Measurements from ENCODE around the gene MAGI2. TPM values are rescaled to one million over a fixed set of nuclear protein-coding genes. Genes with fewer than 3 reads are reported as not detected.

Gene MAGI2
- total and polyA plus RNA-seq, 4 donors, result 3.7 to 25.5 (median 11.6) TPM

GRCh38 chr7:78562191-78562590 lies 891.3 kb downstream of the MAGI2 start:
- Histone ChIP-seq H3K4me3 (ENCODE audit: low read length in 2 of 2) (no peak overlapping the region), H3K27ac (ENCODE audit: low read depth in 1 of 2, low read length in 2 of 2) (no peak overlapping the region), H3K27me3 (ENCODE audit: control insufficient read depth in 1 of 2, insufficient read depth in 2 of 2, low read length in 1 of 2) (no peaks in the 10 kb centered on the region), H3K4me1 (ENCODE audit: control insufficient read depth in 1 of 2, insufficient read depth in 2 of 2, low read length in 2 of 2) (no peaks in the 10 kb centered on the region), H3K9me3 (ENCODE audit: control insufficient read depth, low read length) (peaks cover 2% of the 10 kb centered on the region), H3K36me3 (ENCODE audit: control insufficient read depth in 1 of 2, insufficient read depth in 2 of 2, low read length in 1 of 2) (no peaks in the 10 kb centered on the region)
- ATAC-seq (ENCODE audit: low FRiP score) (no peak), DNase-seq (no peak)
- intact Hi-C loops (cut with DNase I), result no loop called here

GRCh38 chr7:78558566-78558965 lies 894.9 kb downstream of the MAGI2 start:
- H3K36me3 ChIP-seq (ENCODE audit: control insufficient read depth in 1 of 2, insufficient read depth in 2 of 2, low read length in 1 of 2), result no peaks in the 10 kb centered on the region
- no peaks in the 10 kb centered on the region for H3K27me3 ChIP-seq (ENCODE audit: control insufficient read depth in 1 of 2, insufficient read depth in 2 of 2, low read length in 1 of 2)
- no peak overlapping the region for H3K27ac ChIP-seq (ENCODE audit: low read depth in 1 of 2, low read length in 2 of 2)
- DNase-seq (no peak), ATAC-seq (ENCODE audit: low FRiP score) (no peak)
- 68 to 70% methylated on average over 3 of the region's 3 CpGs for WGBS, 2 donors
- H3K4me1 ChIP-seq (ENCODE audit: control insufficient read depth in 1 of 2, insufficient read depth in 2 of 2, low read length in 2 of 2), result no peaks in the 10 kb centered on the region
- intact Hi-C loops (cut with DNase I), result no loop called here
- H3K9me3 ChIP-seq (ENCODE audit: control insufficient read depth, low read length), result peaks cover 2% of the 10 kb centered on the region
- H3K4me3 ChIP-seq (ENCODE audit: low read length in 2 of 2), result no peak overlapping the region

DNA sequence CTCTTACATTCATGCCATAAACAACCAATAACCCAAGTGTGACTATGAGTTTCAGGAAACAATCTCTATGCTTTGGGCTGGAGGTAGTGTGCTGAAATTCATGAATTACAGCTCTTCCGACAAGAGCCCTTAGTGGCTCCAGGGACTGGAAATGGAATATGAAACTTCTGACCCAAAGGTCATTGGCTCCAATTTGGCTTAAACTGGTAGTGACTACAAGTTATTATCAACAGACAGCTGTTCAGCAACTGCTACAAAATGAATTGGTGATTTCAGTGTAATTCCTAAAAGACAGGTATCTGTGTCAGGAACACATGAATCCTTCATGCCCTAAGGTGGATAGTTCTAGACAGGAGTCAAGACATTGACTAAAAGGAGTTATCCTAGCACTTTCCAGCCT lies 909.5 kb downstream of the MAGI2 start:
- Histone ChIP-seq H3K36me3 (ENCODE audit: control insufficient read depth in 1 of 2, insufficient read depth in 2 of 2, low read length in 1 of 2) (no peaks in the 10 kb centered on the region), H3K27me3 (ENCODE audit: control insufficient read depth in 1 of 2, insufficient read depth in 2 of 2, low read length in 1 of 2) (no peaks in the 10 kb centered on the region), H3K4me1 (ENCODE audit: control insufficient read depth in 1 of 2, insufficient read depth in 2 of 2, low read length in 2 of 2) (no peaks in the 10 kb centered on the region), H3K4me3 (ENCODE audit: low read length in 2 of 2) (no peak overlapping the region), H3K9me3 (ENCODE audit: control insufficient read depth, low read length) (peaks cover 1% of the 10 kb centered on the region), H3K27ac (ENCODE audit: low read depth in 1 of 2, low read length in 2 of 2) (no peak overlapping the region)
- DNase-seq (no peak), ATAC-seq (ENCODE audit: low FRiP score) (no peak)
- WGBS, 2 donors, result 83 to 90% methylated on average over 1 of the region's 1 CpG
- intact Hi-C loops (cut with DNase I), result no loop called here

DNA sequence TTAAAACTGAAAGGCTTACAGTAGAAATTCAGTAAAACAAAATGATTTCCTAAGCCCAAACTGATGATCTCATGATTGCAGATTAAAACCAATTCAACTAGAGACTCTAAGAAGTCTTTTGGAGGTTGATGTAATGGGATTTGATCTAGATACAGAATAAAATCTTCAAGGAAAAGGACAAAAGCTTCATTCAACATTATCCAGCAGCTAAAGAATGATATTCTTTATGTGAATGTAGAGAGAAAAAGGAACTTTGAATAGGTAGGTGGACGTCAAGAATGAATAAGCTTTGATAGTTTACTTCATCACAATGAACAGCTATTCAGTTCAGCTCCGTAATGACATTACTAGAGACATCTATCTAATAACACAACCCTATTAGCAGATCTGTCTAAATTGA lies 910.5 kb downstream of the MAGI2 start:
- intact Hi-C loops (cut with DNase I), result no loop called here
- no peak for ATAC-seq (ENCODE audit: low FRiP score)
- DNase-seq, result no peak
- H3K27me3 ChIP-seq (ENCODE audit: control insufficient read depth in 1 of 2, insufficient read depth in 2 of 2, low read length in 1 of 2), result no peaks in the 10 kb centered on the region
- no peaks in the 10 kb centered on the region for H3K4me1 ChIP-seq (ENCODE audit: control insufficient read depth in 1 of 2, insufficient read depth in 2 of 2, low read length in 2 of 2)
- no peak overlapping the region for H3K27ac ChIP-seq (ENCODE audit: low read depth in 1 of 2, low read length in 2 of 2)
- H3K36me3 ChIP-seq (ENCODE audit: control insufficient read depth in 1 of 2, insufficient read depth in 2 of 2, low read length in 1 of 2), result no peaks in the 10 kb centered on the region
- 87 to 89% methylated on average over 2 of the region's 2 CpGs for WGBS, 2 donors
- peaks cover 1% of the 10 kb centered on the region for H3K9me3 ChIP-seq (ENCODE audit: control insufficient read depth, low read length)
- no peak overlapping the region for H3K4me3 ChIP-seq (ENCODE audit: low read length in 2 of 2)

DNA sequence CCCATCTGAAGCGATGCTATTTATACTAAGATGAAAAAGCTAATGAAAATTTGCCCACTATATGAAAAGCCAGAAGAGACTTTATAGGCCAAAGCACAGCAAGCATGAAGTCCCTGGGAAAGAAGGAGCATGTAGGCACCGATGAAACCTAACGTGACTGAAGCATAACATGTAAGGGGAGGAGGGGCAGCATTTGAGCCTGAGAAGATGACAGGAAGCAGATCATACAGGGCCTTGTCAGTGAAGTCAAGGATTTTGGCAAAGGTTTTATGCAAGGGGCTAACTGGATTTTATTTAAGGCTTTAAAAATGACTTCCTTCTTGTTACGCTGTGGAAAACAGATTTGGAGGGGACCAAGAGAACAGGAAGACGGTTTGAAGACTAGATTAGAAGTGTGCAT lies 910.9 kb downstream of the MAGI2 start:
- no peak for DNase-seq
- H3K9me3 ChIP-seq (ENCODE audit: control insufficient read depth, low read length), result peaks cover 1% of the 10 kb centered on the region
- no peaks in the 10 kb centered on the region for H3K36me3 ChIP-seq (ENCODE audit: control insufficient read depth in 1 of 2, insufficient read depth in 2 of 2, low read length in 1 of 2)
- H3K4me3 ChIP-seq (ENCODE audit: low read length in 2 of 2), result no peak overlapping the region
- H3K27me3 ChIP-seq (ENCODE audit: control insufficient read depth in 1 of 2, insufficient read depth in 2 of 2, low read length in 1 of 2), result no peaks in the 10 kb centered on the region
- no peaks in the 10 kb centered on the region for H3K4me1 ChIP-seq (ENCODE audit: control insufficient read depth in 1 of 2, insufficient read depth in 2 of 2, low read length in 2 of 2)
- intact Hi-C loops (cut with DNase I), result no loop called here
- no peak overlapping the region for H3K27ac ChIP-seq (ENCODE audit: low read depth in 1 of 2, low read length in 2 of 2)
- ATAC-seq (ENCODE audit: low FRiP score), result no peak
- WGBS, 2 donors, result 88 to 89% methylated on average over 5 of the region's 5 CpGs

- Histone ChIP-seq H3K36me3 (ENCODE audit: control insufficient read depth in 1 of 2, insufficient read depth in 2 of 2, low read length in 1 of 2) (no peaks in the 10 kb centered on the region), H3K4me3 (ENCODE audit: low read length in 2 of 2) (no peak overlapping the region), H3K4me1 (ENCODE audit: control insufficient read depth in 1 of 2, insufficient read depth in 2 of 2, low read length in 2 of 2) (no peaks in the 10 kb centered on the region), H3K27ac (ENCODE audit: low read depth in 1 of 2, low read length in 2 of 2) (no peak overlapping the region), H3K9me3 (ENCODE audit: control insufficient read depth, low read length) (peaks cover 1% of the 10 kb centered on the region), H3K27me3 (ENCODE audit: control insufficient read depth in 1 of 2, insufficient read depth in 2 of 2, low read length in 1 of 2) (no peaks in the 10 kb centered on the region)
- WGBS, 2 donors, result 97% methylated on average over 6 of the region's 6 CpGs
- intact Hi-C loops (cut with DNase I), result no loop called here
- no peak for ATAC-seq (ENCODE audit: low FRiP score)
- DNase-seq, result no peak
Observed at GRCh38 chr7:78539825-78540224, 913.6 kb downstream of the MAGI2 start.

GRCh38 chr7:78535655-78536054 lies 917.8 kb downstream of the MAGI2 start:
- no peak overlapping the region for H3K27ac ChIP-seq (ENCODE audit: low read depth in 1 of 2, low read length in 2 of 2)
- no peak overlapping the region for H3K4me3 ChIP-seq (ENCODE audit: low read length in 2 of 2)
- H3K36me3 ChIP-seq (ENCODE audit: control insufficient read depth in 1 of 2, insufficient read depth in 2 of 2, low read length in 1 of 2), result no peaks in the 10 kb centered on the region
- WGBS, 2 donors, result 66 to 83% methylated on average over 7 of the region's 7 CpGs
- DNase-seq, result no peak
- H3K27me3 ChIP-seq (ENCODE audit: control insufficient read depth in 1 of 2, insufficient read depth in 2 of 2, low read length in 1 of 2), result no peaks in the 10 kb centered on the region
- H3K9me3 ChIP-seq (ENCODE audit: control insufficient read depth, low read length), result no peaks in the 10 kb centered on the region
- intact Hi-C loops (cut with DNase I), result no loop called here
- ATAC-seq (ENCODE audit: low FRiP score), result no peak
- no peaks in the 10 kb centered on the region for H3K4me1 ChIP-seq (ENCODE audit: control insufficient read depth in 1 of 2, insufficient read depth in 2 of 2, low read length in 2 of 2)

- WGBS, 2 donors, result 77 to 86% methylated on average over 4 of the region's 4 CpGs
- DNase-seq (no peak), ATAC-seq (ENCODE audit: low FRiP score) (no peak)
- Histone ChIP-seq H3K9me3 (ENCODE audit: control insufficient read depth, low read length) (no peaks in the 10 kb centered on the region), H3K4me1 (ENCODE audit: control insufficient read depth in 1 of 2, insufficient read depth in 2 of 2, low read length in 2 of 2) (no peaks in the 10 kb centered on the region), H3K36me3 (ENCODE audit: control insufficient read depth in 1 of 2, insufficient read depth in 2 of 2, low read length in 1 of 2) (no peaks in the 10 kb centered on the region), H3K27ac (ENCODE audit: low read depth in 1 of 2, low read length in 2 of 2) (no peak overlapping the region), H3K4me3 (ENCODE audit: low read length in 2 of 2) (no peak overlapping the region), H3K27me3 (ENCODE audit: control insufficient read depth in 1 of 2, insufficient read depth in 2 of 2, low read length in 1 of 2) (no peaks in the 10 kb centered on the region)
- intact Hi-C loops (cut with DNase I), result no loop called here
Observed at GRCh38 chr7:78530351-78530750, 923.1 kb downstream of the MAGI2 start.

GRCh38 chr7:78529392-78529791 lies 924.1 kb downstream of the MAGI2 start:
- H3K4me3 ChIP-seq (ENCODE audit: low read length in 2 of 2), result no peak overlapping the region
- H3K9me3 ChIP-seq (ENCODE audit: control insufficient read depth, low read length), result no peaks in the 10 kb centered on the region
- intact Hi-C loops (cut with DNase I), result no loop called here
- no peaks in the 10 kb centered on the region for H3K27me3 ChIP-seq (ENCODE audit: control insufficient read depth in 1 of 2, insufficient read depth in 2 of 2, low read length in 1 of 2)
- ATAC-seq (ENCODE audit: low FRiP score) (no peak), DNase-seq (no peak)
- no peak overlapping the region for H3K27ac ChIP-seq (ENCODE audit: low read depth in 1 of 2, low read length in 2 of 2)
- 73 to 86% methylated on average over 3 of the region's 3 CpGs for WGBS, 2 donors
- H3K4me1 ChIP-seq (ENCODE audit: control insufficient read depth in 1 of 2, insufficient read depth in 2 of 2, low read length in 2 of 2), result no peaks in the 10 kb centered on the region
- H3K36me3 ChIP-seq (ENCODE audit: control insufficient read depth in 1 of 2, insufficient read depth in 2 of 2, low read length in 1 of 2), result no peaks in the 10 kb centered on the region
